ENCODE measurements around the gene MANEA. TPM values are rescaled to one million over a fixed set of nuclear protein-coding genes. Genes with fewer than 3 reads are reported as not detected.

MANEA gene
- total RNA-seq, 1 experiment from 2014 or later, result 8.3 TPM

DNA sequence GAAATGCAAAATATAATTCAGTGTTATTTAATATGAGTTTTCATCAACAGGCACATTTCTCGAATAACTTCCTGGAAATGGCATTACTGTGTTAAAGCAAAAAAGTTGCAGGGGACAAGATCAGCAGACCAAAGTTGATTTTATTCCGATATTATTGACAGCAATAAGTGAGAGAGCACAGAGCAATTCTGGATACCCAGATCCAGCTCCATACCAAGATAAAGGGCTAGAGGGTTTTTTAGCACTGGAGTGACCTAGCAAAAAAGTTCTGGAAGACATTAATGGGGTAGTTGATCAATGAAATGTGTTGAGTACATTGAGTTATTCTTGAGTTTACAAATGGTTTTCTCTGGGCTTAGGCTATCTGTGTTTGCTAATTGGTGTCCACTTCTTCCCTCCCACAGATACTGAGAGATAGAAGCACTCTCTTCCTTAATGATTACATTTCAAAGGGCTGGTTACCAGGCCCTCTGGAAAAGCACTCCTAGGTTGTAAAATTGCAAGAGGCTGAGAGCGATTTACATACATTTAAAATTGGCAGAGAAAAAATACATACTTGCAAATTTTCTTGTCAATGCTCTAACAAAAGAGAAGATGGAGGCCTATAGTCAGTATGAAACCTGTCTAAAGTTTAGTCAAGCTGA, 47.0 kb upstream of the MANEA start:
- no CpG with 5 or more reads among the region's 3 CpGs for WGBS (ENCODE audit: extremely low coverage, insufficient read length, low lambda C conversion rate)
- Histone ChIP-seq H3K23me2 (ENCODE audit: insufficient read length, low read depth, low read length, poor library complexity, severe bottlenecking) (no peaks in the 10 kb centered on the region), H2BK5ac (ENCODE audit: insufficient read length, low read length) (no peak overlapping the region), H2BK120ac (ENCODE audit: low read depth, low read length, poor library complexity, severe bottlenecking) (no peak overlapping the region), H3K14ac (ENCODE audit: insufficient read depth, low read length) (no peak overlapping the region), H3K4me2 (ENCODE audit: insufficient read depth, insufficient read length, low read length) (peak overlapping the region; percentile 47), H4K91ac (ENCODE audit: insufficient read length, low read depth, low read length) (no peak overlapping the region), H3K18ac (ENCODE audit: insufficient read length, low read depth, low read length) (no peak overlapping the region), H3K56ac (ENCODE audit: insufficient read length, low read depth, low read length) (no peak overlapping the region), H3K4ac (ENCODE audit: low read depth, low read length) (no peak overlapping the region), H4K5ac (ENCODE audit: insufficient read length, low read depth, low read length) (no peak overlapping the region), H2BK12ac (ENCODE audit: insufficient read length, low read depth, low read length) (no peak overlapping the region), H3K79me1 (ENCODE audit: insufficient read depth, low read depth, low read length, poor library complexity, severe bottlenecking) (no peaks in the 10 kb centered on the region), H3K4me1 (ENCODE audit: insufficient read depth, low read length) (no peaks in the 10 kb centered on the region; the same call in 1 of the 2 replicates), H2BK20ac (ENCODE audit: low read depth, low read length, poor library complexity, severe bottlenecking) (peak overlapping the region; percentile 29), H3T11ph (ENCODE audit: low read length) (no peak overlapping the region), H3K23ac (ENCODE audit: insufficient read length, low read depth, low read length) (no peak overlapping the region), H4K8ac (replicated peaks; ENCODE audit: insufficient read length, low read depth, low read length) (no peak overlapping the region), H3K79me2 (ENCODE audit: insufficient read depth, low read length) (no peaks in the 10 kb centered on the region), H4K20me1 (ENCODE audit: control insufficient read depth, insufficient read depth, insufficient read length) (no peaks in the 10 kb centered on the region), H2AK5ac (ENCODE audit: insufficient read length, low read length) (no peak overlapping the region), H2AFZ (ENCODE audit: low read length) (no peak overlapping the region), H3K9me3 (ENCODE audit: control insufficient read depth, low read depth, low read length) (no peaks in the 10 kb centered on the region), H3K27ac (ENCODE audit: insufficient read length, low read depth, low read length) (peak overlapping the region; percentile 54), H2BK15ac (ENCODE audit: low read depth, low read length) (no peak overlapping the region), H3K27me3 (ENCODE audit: insufficient read depth, low read length) (no peaks in the 10 kb centered on the region), H3K9ac (ENCODE audit: extremely low read depth, insufficient read length, low read length) (no peak overlapping the region)
- peak overlapping the region; percentile 0 to 33; a peak in 4 of 5 replicates for H3K4me3 Mint-ChIP-seq
- DNase-seq, result no peak
- no peaks in the 10 kb centered on the region for H3K36me3 Mint-ChIP-seq (ENCODE audit: insufficient read depth in 1 of 3, low read depth in 3 of 3)
- TF ChIP-seq, protein P1, sequence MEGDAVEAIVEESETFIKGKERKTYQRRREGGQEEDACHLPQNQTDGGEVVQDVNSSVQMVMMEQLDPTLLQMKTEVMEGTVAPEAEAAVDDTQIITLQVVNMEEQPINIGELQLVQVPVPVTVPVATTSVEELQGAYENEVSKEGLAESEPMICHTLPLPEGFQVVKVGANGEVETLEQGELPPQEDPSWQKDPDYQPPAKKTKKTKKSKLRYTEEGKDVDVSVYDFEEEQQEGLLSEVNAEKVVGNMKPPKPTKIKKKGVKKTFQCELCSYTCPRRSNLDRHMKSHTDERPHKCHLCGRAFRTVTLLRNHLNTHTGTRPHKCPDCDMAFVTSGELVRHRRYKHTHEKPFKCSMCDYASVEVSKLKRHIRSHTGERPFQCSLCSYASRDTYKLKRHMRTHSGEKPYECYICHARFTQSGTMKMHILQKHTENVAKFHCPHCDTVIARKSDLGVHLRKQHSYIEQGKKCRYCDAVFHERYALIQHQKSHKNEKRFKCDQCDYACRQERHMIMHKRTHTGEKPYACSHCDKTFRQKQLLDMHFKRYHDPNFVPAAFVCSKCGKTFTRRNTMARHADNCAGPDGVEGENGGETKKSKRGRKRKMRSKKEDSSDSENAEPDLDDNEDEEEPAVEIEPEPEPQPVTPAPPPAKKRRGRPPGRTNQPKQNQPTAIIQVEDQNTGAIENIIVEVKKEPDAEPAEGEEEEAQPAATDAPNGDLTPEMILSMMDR (conservative IDR thresholded peaks at IDR 0.05), result no peak
- H3K4me1 Mint-ChIP-seq, result peaks cover 47 to 51% of the 10 kb centered on the region in 2 experiments
- H3K9me3 Mint-ChIP-seq, result no peaks in the 10 kb centered on the region; a peak in 1 of 5 replicates
- H3K27me3 Mint-ChIP-seq (ENCODE audit: low read depth), result no peaks in the 10 kb centered on the region
- H3K27ac Mint-ChIP-seq, result peak overlapping the region; percentile 31 to 98 (median 96)
